ENCODE measurements around the gene CDC25B. TPM values are rescaled to one million over a fixed set of nuclear protein-coding genes. Genes with fewer than 3 reads are reported as not detected.
A peak's percentile ranks its signal among the peaks of the same experiment; 100 is the strongest.

Gene CDC25B
- total RNA-seq, 1 experiment from 2014 or later: 91.0 TPM

GRCh38 chr20:3753501-3754275, 42.4 kb upstream of the CDC25B start:
- Histone ChIP-seq H2AFZ (no peak overlapping the region), H3K4me2 (no peak overlapping the region), H3F3A (ENCODE audit: insufficient read depth, low read depth) (no peaks in the 10 kb centered on the region), H3K79me2 (ENCODE audit: low read depth) (no peaks in the 10 kb centered on the region), H3K27ac (no peak overlapping the region), H4K20me1 (ENCODE audit: insufficient read depth) (no peaks in the 10 kb centered on the region), H3K27me3 (ENCODE audit: insufficient read depth, low read depth) (no peaks in the 10 kb centered on the region), H3K9me3 (ENCODE audit: insufficient read depth, low read depth) (no peaks in the 10 kb centered on the region), H3K36me3 (ENCODE audit: low read depth) (no peaks in the 10 kb centered on the region), H3K4me1 (replicated peaks; ENCODE audit: insufficient read depth) (no peaks in the 10 kb centered on the region), H3K9me2 (ENCODE audit: insufficient read depth) (no peaks in the 10 kb centered on the region), H3K4me3 (no peak overlapping the region)
- BruUV-seq (replicated peaks): TSS peak; percentile 61
- no peak for DNase-seq
- no peak for TF ChIP-seq EZH2 (IDR thresholded peaks at IDR 0.05; ENCODE audit: low read depth)
- TF ChIP-seq, protein P1, sequence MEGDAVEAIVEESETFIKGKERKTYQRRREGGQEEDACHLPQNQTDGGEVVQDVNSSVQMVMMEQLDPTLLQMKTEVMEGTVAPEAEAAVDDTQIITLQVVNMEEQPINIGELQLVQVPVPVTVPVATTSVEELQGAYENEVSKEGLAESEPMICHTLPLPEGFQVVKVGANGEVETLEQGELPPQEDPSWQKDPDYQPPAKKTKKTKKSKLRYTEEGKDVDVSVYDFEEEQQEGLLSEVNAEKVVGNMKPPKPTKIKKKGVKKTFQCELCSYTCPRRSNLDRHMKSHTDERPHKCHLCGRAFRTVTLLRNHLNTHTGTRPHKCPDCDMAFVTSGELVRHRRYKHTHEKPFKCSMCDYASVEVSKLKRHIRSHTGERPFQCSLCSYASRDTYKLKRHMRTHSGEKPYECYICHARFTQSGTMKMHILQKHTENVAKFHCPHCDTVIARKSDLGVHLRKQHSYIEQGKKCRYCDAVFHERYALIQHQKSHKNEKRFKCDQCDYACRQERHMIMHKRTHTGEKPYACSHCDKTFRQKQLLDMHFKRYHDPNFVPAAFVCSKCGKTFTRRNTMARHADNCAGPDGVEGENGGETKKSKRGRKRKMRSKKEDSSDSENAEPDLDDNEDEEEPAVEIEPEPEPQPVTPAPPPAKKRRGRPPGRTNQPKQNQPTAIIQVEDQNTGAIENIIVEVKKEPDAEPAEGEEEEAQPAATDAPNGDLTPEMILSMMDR (conservative IDR thresholded peaks at IDR 0.05): no peak
- intact Hi-C loops (cut with micrococcal nuclease; ENCODE audit: unreplicated experiment): loop anchor here (1.0 kb wide), 1 partner anchor 28 kb away; the partner anchor contains the start of gene SPEF1
- CTCF ChIA-PET: interaction anchor here (1.1 to 1.3 kb wide), 3 partner anchors 28 to 89 kb away, joined by 3 to 4 read pairs (median 3); partner anchors contain the start of gene SPEF1
- POLR2A ChIA-PET (ENCODE audit: unreplicated experiment): no interaction called here

GRCh38 chr20:3754276-3754630, 41.9 kb upstream of the CDC25B start:
- Histone ChIP-seq H3K79me2 (ENCODE audit: low read depth) (no peaks in the 10 kb centered on the region), H3F3A (ENCODE audit: insufficient read depth, low read depth) (no peaks in the 10 kb centered on the region), H3K4me2 (no peak overlapping the region), H3K27me3 (ENCODE audit: insufficient read depth, low read depth) (no peaks in the 10 kb centered on the region), H3K4me3 (no peak overlapping the region), H3K9me3 (ENCODE audit: insufficient read depth, low read depth) (no peaks in the 10 kb centered on the region), H3K9me2 (ENCODE audit: insufficient read depth) (no peaks in the 10 kb centered on the region), H3K27ac (no peak overlapping the region), H2AFZ (no peak overlapping the region), H4K20me1 (ENCODE audit: insufficient read depth) (no peaks in the 10 kb centered on the region), H3K4me1 (replicated peaks; ENCODE audit: insufficient read depth) (no peaks in the 10 kb centered on the region), H3K36me3 (ENCODE audit: low read depth) (no peaks in the 10 kb centered on the region)
- no peak for TF ChIP-seq EZH2 (IDR thresholded peaks at IDR 0.05; ENCODE audit: low read depth)
- TF ChIP-seq, protein P1 (conservative IDR thresholded peaks at IDR 0.05): no peak
- ChIA-PET POLR2A (ENCODE audit: unreplicated experiment) (no interaction called here), CTCF (no interaction called here)
- BruUV-seq (replicated peaks): no TSS peak
- DNase-seq: no peak
- intact Hi-C loops (cut with micrococcal nuclease; ENCODE audit: unreplicated experiment): no loop called here

DNA sequence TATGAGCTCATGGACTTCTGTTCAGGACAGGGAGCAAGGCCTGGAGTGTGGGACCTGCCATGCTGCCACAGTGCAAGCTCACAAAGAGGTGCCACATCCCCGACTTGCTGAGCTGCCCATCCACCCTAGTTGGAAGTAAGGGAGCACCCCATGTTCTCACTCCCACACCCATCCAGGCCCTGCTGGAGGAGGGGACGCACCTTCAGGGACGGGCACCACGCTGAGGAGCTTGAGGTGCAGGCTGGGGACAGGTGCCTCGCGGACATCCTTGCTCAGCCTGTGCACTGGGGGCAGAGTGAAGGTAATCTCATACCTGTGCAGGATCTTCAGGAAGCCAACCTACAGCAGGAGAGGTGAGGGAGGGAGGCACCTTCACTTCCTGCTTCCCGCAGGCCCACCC, 40.8 kb upstream of the CDC25B start:
- H4K20me1 ChIP-seq (ENCODE audit: insufficient read depth): no peaks in the 10 kb centered on the region
- no peaks in the 10 kb centered on the region for H3K9me2 ChIP-seq (ENCODE audit: insufficient read depth)
- CTCF ChIA-PET: interaction anchor here (1.2 kb wide), 1 partner anchor 11 kb away, joined by 4 read pairs; no protein-coding TSS in a partner anchor
- no peak overlapping the region for H3K4me2 ChIP-seq
- POLR2A ChIA-PET (ENCODE audit: unreplicated experiment): no interaction called here
- no TSS peak for BruUV-seq (replicated peaks)
- H3K4me3 ChIP-seq: no peak overlapping the region
- no peak overlapping the region for H2AFZ ChIP-seq
- H3K79me2 ChIP-seq (ENCODE audit: low read depth): no peaks in the 10 kb centered on the region
- no peaks in the 10 kb centered on the region for H3F3A ChIP-seq (ENCODE audit: insufficient read depth, low read depth)
- no peak for DNase-seq
- no peaks in the 10 kb centered on the region for H3K36me3 ChIP-seq (ENCODE audit: low read depth)
- H3K9me3 ChIP-seq (ENCODE audit: insufficient read depth, low read depth): no peaks in the 10 kb centered on the region
- H3K27ac ChIP-seq: no peak overlapping the region
- intact Hi-C loops (cut with micrococcal nuclease; ENCODE audit: unreplicated experiment): no loop called here
- no peaks in the 10 kb centered on the region for H3K4me1 ChIP-seq (replicated peaks; ENCODE audit: insufficient read depth)
- TF ChIP-seq, protein P1 (conservative IDR thresholded peaks at IDR 0.05): no peak
- no peak for TF ChIP-seq EZH2 (IDR thresholded peaks at IDR 0.05; ENCODE audit: low read depth)
- H3K27me3 ChIP-seq (ENCODE audit: insufficient read depth, low read depth): no peaks in the 10 kb centered on the region

All from PC-9 (cell line).